Right lobe of liver (tissue), 4 donors: Measurements from ENCODE around the gene DNAH8.
A peak's percentile ranks its signal among the peaks of the same experiment; 100 is the strongest.

ENCODE experiments used
- POLR2A ChIP-seq: fragments of 450-650 bp; IDR thresholded peaks from one replicate; pipeline ENCODE4 v1.6.1; 2017; ENCODE audit warnings: antibody characterized with exemption, mild to moderate bottlenecking
- TF ChIP-seq, protein P1 (sequence below), 4 donors: fragments of 200-600 bp in 3 of 4; fragments of 450-650 bp in 1 of 4; IDR thresholded peaks; one replicate each; pipeline versions ENCODE4 v1.5.1 to v1.8.0; 2016 to 2022; ENCODE audit warnings: antibody characterized with exemption in 4 of 4, mild to moderate bottlenecking in 2 of 4
- donor health status: DM: no; HTN: no; CAD: no.
- donor health status: DM: no; HTN: no; CAD: no.
- donor health status: DM: no; HTN: yes; CAD: no.

DNA sequence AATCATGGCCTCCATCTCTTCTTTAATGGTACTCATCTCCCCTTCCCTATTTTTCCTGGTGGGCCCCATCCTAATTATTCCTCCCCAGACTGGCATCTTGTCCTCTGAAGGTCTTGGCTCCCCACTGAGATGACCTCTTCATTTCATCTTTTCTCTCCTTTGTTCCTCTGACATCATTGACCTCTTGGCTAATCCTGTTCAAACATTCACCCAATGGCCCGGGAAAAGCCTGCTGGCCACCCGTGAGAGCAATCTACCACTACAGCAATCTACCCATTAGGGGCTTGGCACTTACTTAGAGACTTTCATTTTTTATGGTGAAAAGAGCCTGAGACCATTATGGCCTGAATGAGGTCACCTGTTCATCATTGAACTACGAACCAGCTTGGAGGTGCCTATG lies 130.8 kb downstream of the DNAH8 start:
- TF ChIP-seq, protein P1, sequence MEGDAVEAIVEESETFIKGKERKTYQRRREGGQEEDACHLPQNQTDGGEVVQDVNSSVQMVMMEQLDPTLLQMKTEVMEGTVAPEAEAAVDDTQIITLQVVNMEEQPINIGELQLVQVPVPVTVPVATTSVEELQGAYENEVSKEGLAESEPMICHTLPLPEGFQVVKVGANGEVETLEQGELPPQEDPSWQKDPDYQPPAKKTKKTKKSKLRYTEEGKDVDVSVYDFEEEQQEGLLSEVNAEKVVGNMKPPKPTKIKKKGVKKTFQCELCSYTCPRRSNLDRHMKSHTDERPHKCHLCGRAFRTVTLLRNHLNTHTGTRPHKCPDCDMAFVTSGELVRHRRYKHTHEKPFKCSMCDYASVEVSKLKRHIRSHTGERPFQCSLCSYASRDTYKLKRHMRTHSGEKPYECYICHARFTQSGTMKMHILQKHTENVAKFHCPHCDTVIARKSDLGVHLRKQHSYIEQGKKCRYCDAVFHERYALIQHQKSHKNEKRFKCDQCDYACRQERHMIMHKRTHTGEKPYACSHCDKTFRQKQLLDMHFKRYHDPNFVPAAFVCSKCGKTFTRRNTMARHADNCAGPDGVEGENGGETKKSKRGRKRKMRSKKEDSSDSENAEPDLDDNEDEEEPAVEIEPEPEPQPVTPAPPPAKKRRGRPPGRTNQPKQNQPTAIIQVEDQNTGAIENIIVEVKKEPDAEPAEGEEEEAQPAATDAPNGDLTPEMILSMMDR (IDR thresholded peaks at IDR 0.05) = peak in 1 of 4 donors; percentile 9
- TF ChIP-seq POLR2A = no peak
